Subcutaneous adipose tissue (tissue), 4 donors: ENCODE data around the gene TCF25. TPM values are rescaled to one million over a fixed set of nuclear protein-coding genes. Genes with fewer than 3 reads are reported as not detected.

ENCODE experiments used
- total RNA-seq, 4 donors: library from RNA; depleted of rRNA; stranded (reverse); fragments of >200 nt; gene quantifications; one replicate each; pipeline ENCODE4 v1.1.0, GENCODE V29; 2016
- TF ChIP-seq, protein P1 (sequence below): fragments of 450-650 bp; IDR thresholded peaks from one replicate; pipeline ENCODE4 v1.5.1; 2016; ENCODE audit warnings: low read depth, mild to moderate bottlenecking, control low read depth, antibody characterized with exemption, moderate library complexity

The TCF25 gene
- total RNA-seq, 4 donors from 2014 or later = 147 to 240 (median 148) TPM

DNA sequence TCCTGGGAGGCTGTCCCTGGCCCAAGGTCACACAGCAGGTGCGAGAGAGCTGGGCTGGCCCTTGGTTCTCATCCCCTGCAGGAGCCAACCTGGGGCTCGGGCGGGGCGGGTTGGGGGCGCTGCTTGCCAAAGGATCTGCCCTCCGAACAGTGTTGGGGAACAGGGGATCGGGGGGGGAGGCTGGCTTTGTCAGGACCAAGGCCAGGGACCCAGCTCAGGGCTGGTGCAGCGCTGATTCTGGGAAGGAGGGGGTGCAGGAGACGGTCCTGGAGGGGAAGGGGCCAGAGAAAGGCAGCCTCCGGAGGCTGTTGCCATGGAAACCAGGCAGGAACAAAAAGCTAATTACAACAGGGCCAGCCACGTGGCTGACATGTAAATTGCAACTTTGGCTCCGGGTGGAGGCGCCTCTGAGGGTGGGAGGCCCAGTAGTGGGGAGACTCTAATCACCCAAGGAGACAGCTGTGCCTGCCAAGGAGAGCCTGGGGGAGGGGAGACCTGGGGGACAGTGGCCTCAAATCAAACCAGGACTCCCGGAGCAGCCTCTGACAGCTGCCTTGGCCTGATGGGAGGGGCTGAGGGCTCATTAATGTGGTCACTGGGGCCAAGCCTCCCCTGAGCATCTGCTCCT lies 51.0 kb downstream of the TCF25 start:
- TF ChIP-seq, protein P1, sequence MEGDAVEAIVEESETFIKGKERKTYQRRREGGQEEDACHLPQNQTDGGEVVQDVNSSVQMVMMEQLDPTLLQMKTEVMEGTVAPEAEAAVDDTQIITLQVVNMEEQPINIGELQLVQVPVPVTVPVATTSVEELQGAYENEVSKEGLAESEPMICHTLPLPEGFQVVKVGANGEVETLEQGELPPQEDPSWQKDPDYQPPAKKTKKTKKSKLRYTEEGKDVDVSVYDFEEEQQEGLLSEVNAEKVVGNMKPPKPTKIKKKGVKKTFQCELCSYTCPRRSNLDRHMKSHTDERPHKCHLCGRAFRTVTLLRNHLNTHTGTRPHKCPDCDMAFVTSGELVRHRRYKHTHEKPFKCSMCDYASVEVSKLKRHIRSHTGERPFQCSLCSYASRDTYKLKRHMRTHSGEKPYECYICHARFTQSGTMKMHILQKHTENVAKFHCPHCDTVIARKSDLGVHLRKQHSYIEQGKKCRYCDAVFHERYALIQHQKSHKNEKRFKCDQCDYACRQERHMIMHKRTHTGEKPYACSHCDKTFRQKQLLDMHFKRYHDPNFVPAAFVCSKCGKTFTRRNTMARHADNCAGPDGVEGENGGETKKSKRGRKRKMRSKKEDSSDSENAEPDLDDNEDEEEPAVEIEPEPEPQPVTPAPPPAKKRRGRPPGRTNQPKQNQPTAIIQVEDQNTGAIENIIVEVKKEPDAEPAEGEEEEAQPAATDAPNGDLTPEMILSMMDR = no peak

DNA sequence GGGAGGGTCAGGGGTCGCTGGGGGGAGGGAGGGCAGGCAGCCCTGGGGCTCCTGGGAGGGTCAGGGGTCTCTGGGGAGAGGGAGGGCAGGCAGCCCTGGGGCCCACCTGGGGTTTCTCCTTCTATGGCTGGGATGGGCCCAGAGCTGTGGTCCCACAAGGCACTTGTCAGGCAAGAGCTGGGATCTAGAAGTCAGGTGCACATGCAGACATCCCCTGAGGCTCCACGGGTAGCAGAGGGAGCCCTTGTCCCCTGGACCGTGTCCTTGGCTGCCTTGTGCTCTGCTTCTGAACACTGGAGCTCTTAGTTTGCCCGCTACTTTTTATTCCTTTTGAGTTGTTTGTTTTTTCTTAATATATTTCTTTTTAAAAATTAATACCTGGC lies 51.5 kb downstream of the TCF25 start:
- TF ChIP-seq, protein P1 = no peak

DNA sequence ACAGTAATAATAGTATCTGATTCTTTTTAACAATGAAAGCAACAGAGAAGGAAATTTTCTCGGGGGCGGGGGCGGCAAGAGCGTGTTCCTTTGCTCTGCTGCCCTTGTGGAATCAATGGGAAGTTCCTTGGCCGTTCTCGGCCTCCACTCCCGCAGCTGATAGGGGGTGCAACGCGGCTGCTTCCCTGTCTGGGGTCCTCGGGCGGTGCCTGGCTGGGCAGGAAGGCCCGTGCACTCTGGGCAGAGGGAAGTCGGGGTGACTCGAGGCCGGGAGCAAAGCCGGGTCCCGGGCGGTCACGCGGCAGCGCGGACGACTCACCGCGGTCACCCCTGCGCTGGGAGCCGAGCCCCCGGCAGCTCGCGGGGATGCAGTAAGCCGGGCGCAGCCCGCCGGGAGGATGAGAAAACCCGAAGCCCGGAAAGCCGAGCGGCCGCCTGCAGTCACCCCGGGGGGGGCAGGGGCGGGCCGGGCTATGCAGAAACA lies 52.2 kb downstream of the TCF25 start:
- TF ChIP-seq, protein P1 = no peak

DNA sequence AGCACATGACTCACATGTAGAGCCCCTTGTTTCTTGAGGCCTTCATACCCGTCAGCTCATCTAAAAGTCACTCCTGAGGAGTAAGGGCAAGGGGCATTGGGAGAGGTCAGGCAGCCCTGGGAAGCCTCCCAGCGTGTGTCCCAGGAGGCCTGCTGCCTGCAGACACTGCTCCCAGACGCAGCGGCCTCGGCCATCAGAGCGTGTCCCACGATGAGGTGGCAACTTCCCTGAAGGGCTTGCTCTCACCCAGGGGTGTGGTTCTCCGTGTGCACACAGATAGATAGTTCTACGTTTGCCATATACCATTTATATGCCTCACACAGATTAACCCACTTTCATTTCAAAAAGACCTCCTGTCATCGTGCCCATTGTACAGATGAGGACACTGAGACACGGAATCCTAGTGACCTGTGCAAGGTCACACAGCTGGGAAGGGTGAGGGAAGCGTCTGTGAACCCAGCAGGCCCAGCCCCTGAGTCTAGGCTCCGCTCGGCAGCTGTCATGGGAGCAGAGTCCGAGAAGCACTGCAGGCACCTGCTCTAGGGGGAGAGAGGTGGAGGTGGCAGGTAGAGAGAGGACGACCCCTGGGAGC lies 58.0 kb downstream of the TCF25 start:
- TF ChIP-seq, protein P1 = no peak

DNA sequence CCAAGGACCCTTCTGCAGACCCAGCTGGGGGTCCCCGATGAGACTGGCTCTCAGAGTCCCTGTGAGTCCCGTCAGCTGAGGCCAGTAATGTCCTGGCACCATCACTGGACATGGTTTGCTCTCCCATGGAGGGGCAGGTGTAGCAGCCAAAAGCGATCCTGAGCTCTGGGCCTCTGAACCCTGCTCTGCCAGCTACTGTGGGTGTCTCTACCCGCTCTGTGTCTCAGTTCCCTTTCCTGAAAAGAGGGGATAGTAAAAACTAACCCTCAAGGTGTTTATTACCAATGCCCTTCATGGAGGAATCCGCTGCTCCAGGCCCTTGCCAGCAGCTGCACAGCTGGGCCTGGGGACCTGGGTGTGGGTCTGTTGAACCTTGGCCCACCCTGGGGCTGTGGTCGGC lies 58.6 kb downstream of the TCF25 start:
- TF ChIP-seq, protein P1 = no peak

DNA sequence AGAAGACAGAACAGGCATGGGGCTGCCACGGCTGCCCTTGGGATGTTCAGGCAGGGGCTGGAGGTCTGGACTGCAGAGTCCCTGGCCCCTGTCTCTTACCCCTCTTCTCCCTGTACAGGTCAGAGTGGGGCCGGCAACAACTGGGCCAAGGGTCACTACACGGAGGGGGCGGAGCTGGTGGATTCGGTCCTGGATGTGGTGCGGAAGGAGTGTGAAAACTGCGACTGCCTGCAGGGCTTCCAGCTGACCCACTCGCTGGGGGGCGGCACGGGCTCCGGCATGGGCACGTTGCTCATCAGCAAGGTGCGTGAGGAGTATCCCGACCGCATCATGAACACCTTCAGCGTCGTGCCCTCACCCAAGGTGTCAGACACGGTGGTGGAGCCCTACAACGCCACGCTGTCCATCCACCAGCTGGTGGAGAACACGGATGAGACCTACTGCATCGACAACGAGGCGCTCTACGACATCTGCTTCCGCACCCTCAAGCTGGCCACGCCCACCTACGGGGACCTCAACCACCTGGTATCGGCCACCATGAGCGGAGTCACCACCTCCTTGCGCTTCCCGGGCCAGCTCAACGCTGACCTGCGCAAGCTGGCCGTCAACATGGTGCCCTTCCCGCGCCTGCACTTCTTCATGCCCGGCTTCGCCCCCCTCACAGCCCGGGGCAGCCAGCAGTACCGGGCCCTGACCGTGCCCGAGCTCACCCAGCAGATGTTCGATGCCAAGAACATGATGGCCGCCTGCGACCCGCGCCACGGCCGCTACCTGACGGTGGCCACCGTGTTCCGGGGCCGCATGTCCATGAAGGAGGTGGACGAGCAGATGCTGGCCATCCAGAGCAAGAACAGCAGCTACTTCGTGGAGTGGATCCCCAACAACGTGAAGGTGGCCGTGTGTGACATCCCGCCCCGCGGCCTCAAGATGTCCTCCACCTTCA lies 61.5 kb downstream of the TCF25 start:
- TF ChIP-seq, protein P1 = no peak

DNA sequence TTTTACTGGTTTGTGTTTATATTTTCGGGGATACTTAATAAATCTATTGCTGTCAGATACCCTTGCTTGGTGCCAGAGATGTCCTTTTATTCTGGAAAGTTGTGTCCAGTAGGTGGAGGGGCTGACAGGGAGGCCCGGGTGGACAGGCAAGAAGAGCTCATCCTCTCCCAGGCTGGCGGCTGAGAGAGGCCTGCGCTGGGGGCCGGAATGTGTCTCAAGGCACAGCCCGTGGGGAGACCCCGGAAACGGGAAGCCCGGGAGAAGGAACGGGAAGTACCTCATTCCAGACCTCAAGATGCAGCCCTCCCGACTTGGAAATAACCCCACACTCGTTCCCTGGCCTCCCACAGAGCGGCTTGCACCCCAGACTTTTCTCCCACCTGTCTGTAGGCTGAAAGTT lies 62.6 kb downstream of the TCF25 start:
- TF ChIP-seq, protein P1 = no peak
